ENCODE results near the gene FITM1. TPM values are rescaled to one million over a fixed set of nuclear protein-coding genes. Genes with fewer than 3 reads are reported as not detected.
A peak's percentile ranks its signal among the peaks of the same experiment; 100 is the strongest.

FITM1 gene
- total RNA-seq, 2 experiments from 2014 or later: 1.5 to 1.7 TPM

DNA sequence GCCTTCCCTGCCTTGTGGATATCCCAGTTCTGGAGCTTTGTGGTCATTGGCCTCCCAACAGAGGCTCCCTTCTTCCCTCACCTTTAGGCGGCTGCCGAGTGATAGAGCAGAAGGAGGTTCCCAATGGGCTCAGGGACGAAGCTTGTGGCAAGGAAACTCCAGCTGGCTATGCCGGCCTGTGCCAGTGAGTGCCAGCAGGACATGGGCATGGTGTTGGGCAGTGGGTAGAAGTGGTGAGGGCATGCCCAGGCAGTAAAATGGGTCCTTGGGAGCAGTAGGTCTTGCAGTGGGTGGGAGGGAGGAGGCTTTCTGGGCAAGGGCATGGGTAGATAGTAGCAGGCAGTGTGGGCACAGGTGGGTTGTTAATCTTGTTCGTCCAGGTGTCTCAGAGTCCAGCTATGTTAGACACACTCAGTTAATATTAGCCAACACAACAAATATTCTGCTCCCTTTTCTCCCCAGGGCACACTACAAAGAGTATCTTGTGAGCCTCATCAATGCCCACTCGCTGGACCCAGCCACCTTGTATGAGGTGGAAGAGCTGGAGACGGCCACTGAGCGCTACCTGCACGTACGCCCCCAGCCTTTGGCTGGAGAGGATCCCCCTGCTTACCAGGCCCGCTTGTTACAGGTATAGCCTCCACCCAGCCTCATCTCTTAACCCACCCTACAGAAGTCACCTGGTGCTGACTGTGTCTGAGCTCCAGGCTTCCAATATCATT lies 29.5 kb downstream of the FITM1 start:
- DNase-seq: no peak
- no peaks in the 10 kb centered on the region for H3K27me3 ChIP-seq (ENCODE audit: control insufficient read depth in 1 of 2, insufficient read depth in 2 of 2, low read length in 2 of 2)
- Mint-ChIP-seq H3K36me3 (ENCODE audit: low read depth) (peaks cover 87% of the 10 kb centered on the region), H3K4me3 (peak overlapping the region; percentile 37), H3K27me3 (no peaks in the 10 kb centered on the region), H3K9me3 (no peaks in the 10 kb centered on the region), H3K4me1 (ENCODE audit: low read depth) (peaks cover 50% of the 10 kb centered on the region), H3K27ac (peak overlapping the region; percentile 98)
- intact Hi-C loops (cut with DNase I, micrococcal nuclease): loop anchor here (1.0 to 5.0 kb wide), 5 partner anchors 12 to 148 kb away; partner anchors contain the start of genes CHMP4A (in 1 of the 2), DCAF11 (in 1 of the 2), NRL (in 1 of the 2) and PSME1 (in 1 of the 2)
- H3K9me3 ChIP-seq (ENCODE audit: control insufficient read depth in 1 of 2, insufficient read depth in 1 of 2, low read length in 2 of 2): no peaks in the 10 kb centered on the region
- ChIA-PET POLR2A (interaction anchor here (0.6 to 5.0 kb wide), 14 partner anchors 11 to 271 kb away, joined by 3 to 154 read pairs (median 44); partner anchors contain the start of genes CHMP4A, DCAF11, EMC9 and IPO4), CTCF (interaction anchor here (0.7 to 3.1 kb wide), 12 partner anchors 10 to 277 kb away, joined by 3 to 32 read pairs (median 10); partner anchors contain the start of genes DCAF11, EMC9, IPO4 and NRL)
- no peak for ATAC-seq (ENCODE audit: poor library complexity)
- H3K36me3 ChIP-seq (ENCODE audit: insufficient read depth, low read length): peaks cover 74% of the 10 kb centered on the region
- TF ChIP-seq, protein P1, sequence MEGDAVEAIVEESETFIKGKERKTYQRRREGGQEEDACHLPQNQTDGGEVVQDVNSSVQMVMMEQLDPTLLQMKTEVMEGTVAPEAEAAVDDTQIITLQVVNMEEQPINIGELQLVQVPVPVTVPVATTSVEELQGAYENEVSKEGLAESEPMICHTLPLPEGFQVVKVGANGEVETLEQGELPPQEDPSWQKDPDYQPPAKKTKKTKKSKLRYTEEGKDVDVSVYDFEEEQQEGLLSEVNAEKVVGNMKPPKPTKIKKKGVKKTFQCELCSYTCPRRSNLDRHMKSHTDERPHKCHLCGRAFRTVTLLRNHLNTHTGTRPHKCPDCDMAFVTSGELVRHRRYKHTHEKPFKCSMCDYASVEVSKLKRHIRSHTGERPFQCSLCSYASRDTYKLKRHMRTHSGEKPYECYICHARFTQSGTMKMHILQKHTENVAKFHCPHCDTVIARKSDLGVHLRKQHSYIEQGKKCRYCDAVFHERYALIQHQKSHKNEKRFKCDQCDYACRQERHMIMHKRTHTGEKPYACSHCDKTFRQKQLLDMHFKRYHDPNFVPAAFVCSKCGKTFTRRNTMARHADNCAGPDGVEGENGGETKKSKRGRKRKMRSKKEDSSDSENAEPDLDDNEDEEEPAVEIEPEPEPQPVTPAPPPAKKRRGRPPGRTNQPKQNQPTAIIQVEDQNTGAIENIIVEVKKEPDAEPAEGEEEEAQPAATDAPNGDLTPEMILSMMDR (IDR thresholded peaks at IDR 0.05): no peak
- H3K27ac ChIP-seq (ENCODE audit: low read depth in 1 of 2, low read length in 2 of 2): peak overlapping the region; percentile 97 to 98
- H3K4me1 ChIP-seq (ENCODE audit: insufficient read depth, low read length): peaks cover 43% of the 10 kb centered on the region
- H3K4me3 ChIP-seq (ENCODE audit: low read length): no peak overlapping the region

GRCh38 chr14:24160499-24160849 lies 30.0 kb downstream of the FITM1 start:
- peak overlapping the region; percentile 98 for H3K27ac Mint-ChIP-seq
- H3K27me3 ChIP-seq (ENCODE audit: control insufficient read depth in 1 of 2, insufficient read depth in 2 of 2, low read length in 2 of 2): no peaks in the 10 kb centered on the region
- peak overlapping the region; percentile 37 for H3K4me3 Mint-ChIP-seq
- CTCF ChIA-PET: interaction anchor here (0.6 to 3.1 kb wide), 30 partner anchors 10 to 572 kb away, joined by 3 to 33 read pairs (median 6); partner anchors contain the start of genes CARMIL3, CHMP4A, DCAF11 and EMC9
- H3K4me3 ChIP-seq (ENCODE audit: low read length): no peak overlapping the region
- H3K9me3 Mint-ChIP-seq: no peaks in the 10 kb centered on the region
- ATAC-seq (ENCODE audit: poor library complexity) (no peak), DNase-seq (no peak)
- intact Hi-C loops (cut with DNase I, micrococcal nuclease): loop anchor here (1.0 to 5.0 kb wide), 5 partner anchors 12 to 148 kb away; partner anchors contain the start of genes CHMP4A (in 1 of the 2), DCAF11 (in 1 of the 2), NRL (in 1 of the 2) and PSME1 (in 1 of the 2)
- H3K36me3 ChIP-seq (ENCODE audit: insufficient read depth, low read length): peaks cover 74% of the 10 kb centered on the region
- peaks cover 87% of the 10 kb centered on the region for H3K36me3 Mint-ChIP-seq (ENCODE audit: low read depth)
- POLR2A ChIA-PET: interaction anchor here (0.6 to 5.0 kb wide), 32 partner anchors 11 to 839 kb away, joined by 3 to 154 read pairs (median 12); partner anchors contain the start of genes CHMP4A, CIDEB, DCAF11 and EMC9
- no peaks in the 10 kb centered on the region for H3K9me3 ChIP-seq (ENCODE audit: control insufficient read depth in 1 of 2, insufficient read depth in 1 of 2, low read length in 2 of 2)
- H3K4me1 ChIP-seq (ENCODE audit: insufficient read depth, low read length): peaks cover 46% of the 10 kb centered on the region
- H3K4me1 Mint-ChIP-seq (ENCODE audit: low read depth): peaks cover 55% of the 10 kb centered on the region
- no peaks in the 10 kb centered on the region for H3K27me3 Mint-ChIP-seq
- TF ChIP-seq, protein P1 (IDR thresholded peaks at IDR 0.05): no peak
- peak overlapping the region; percentile 97 to 98 for H3K27ac ChIP-seq (ENCODE audit: low read depth in 1 of 2, low read length in 2 of 2)
